HepG2 (cell line): Measurements from ENCODE around the gene ZNF683. TPM values are rescaled to one million over a fixed set of nuclear protein-coding genes. Genes with fewer than 3 reads are reported as not detected.

ENCODE experiments used
- CBFB ChIP-seq: sonication (generic); formaldehyde crosslinking; IDR thresholded peaks from 2 replicates; pipeline ENCODE4 v1.4.0; 2020; ENCODE audit warnings: missing genetic modification reagents
- CEBPG ChIP-seq: IDR thresholded peaks from 2 replicates; pipeline ENCODE4 v1.6.1; 2016
- CHCHD3 ChIP-seq: sonication (generic); formaldehyde crosslinking; IDR thresholded peaks from 2 replicates; pipeline ENCODE4 v1.8.0; 2022; ENCODE audit warnings: mild to moderate bottlenecking, missing genetic modification reagents, moderate library complexity
- CREM ChIP-seq, 2 experiments: sonication (generic) in 1 of 2; formaldehyde crosslinking in 1 of 2; IDR thresholded peaks; 2 replicates each; pipeline versions ENCODE4 v1.4.0 to v1.6.1; 2016 to 2020; ENCODE audit warnings: antibody characterized with exemption in 1 of 2, mild to moderate bottlenecking in 1 of 2, missing genetic modification reagents in 1 of 2
- HNF4G ChIP-seq, 2 experiments: sonication (generic) in 1 of 2; formaldehyde crosslinking in 1 of 2; IDR thresholded peaks; 2 replicates each; pipeline versions ENCODE4 v1.4.0 to v1.6.1; 2011 to 2020; ENCODE audit warnings: borderline replicate concordance in 2 of 2, low read depth in 2 of 2, mild to moderate bottlenecking in 2 of 2, low read length in 1 of 2, missing genetic modification reagents in 1 of 2, moderate library complexity in 1 of 2
- MAZ ChIP-seq, 2 experiments: sonication (generic) in 1 of 2; formaldehyde crosslinking in 1 of 2; IDR thresholded peaks; 2 replicates each; pipeline versions ENCODE4 v1.5.0 to v1.6.1; 2012 to 2020; ENCODE audit warnings: low read depth in 2 of 2, mild to moderate bottlenecking in 2 of 2, borderline replicate concordance in 1 of 2, improper control_type of control experiment in 1 of 2, low read length in 1 of 2, missing genetic modification reagents in 1 of 2, moderate library complexity in 1 of 2
- MEF2D ChIP-seq: sonication (generic); formaldehyde crosslinking; IDR thresholded peaks from 2 replicates; pipeline ENCODE4 v1.5.1; 2020; ENCODE audit warnings: mild to moderate bottlenecking, missing genetic modification reagents
- SALL1 ChIP-seq: sonication (generic); formaldehyde crosslinking; IDR thresholded peaks from 2 replicates; pipeline ENCODE4 v1.8.0; 2022; ENCODE audit warnings: mild to moderate bottlenecking, missing genetic modification reagents
- SIX4 ChIP-seq: sonication (generic); formaldehyde crosslinking; IDR thresholded peaks from 2 replicates; pipeline ENCODE4 v1.4.0; 2020; ENCODE audit warnings: missing genetic modification reagents
- TBX2 ChIP-seq: sonication (generic); formaldehyde crosslinking; IDR thresholded peaks from 2 replicates; pipeline ENCODE4 v1.5.0; 2020; ENCODE audit warnings: missing genetic modification reagents, mild to moderate bottlenecking, borderline replicate concordance
- ZMAT3 ChIP-seq: sonication (generic); formaldehyde crosslinking; conservative IDR thresholded peaks from 2 replicates; pipeline ENCODE4 v1.7.0; 2021; ENCODE audit warnings: missing genetic modification reagents
- ZNF34 ChIP-seq: sonication (generic); formaldehyde crosslinking; IDR thresholded peaks from 2 replicates; pipeline ENCODE4 v1.4.0; 2020; ENCODE audit warnings: mild to moderate bottlenecking, missing genetic modification reagents, borderline replicate concordance
- ZNF558 ChIP-seq: sonication (generic); formaldehyde crosslinking; IDR thresholded peaks from 2 replicates; pipeline ENCODE4 v1.9.0; 2022; ENCODE audit warnings: mild to moderate bottlenecking, missing genetic modification reagents, borderline replicate concordance
- polyA plus RNA-seq, 8 experiments: library from polyadenylated mRNA; depleted of rRNA in 3 of 8; stranded (reverse) in 7 of 8; unstranded in 1 of 8; fragments of >200 nt; fragmentation: Illumina TruSeq in 4 of 8; extraction: Trizol in 4 of 8; gene quantifications; 2 replicates each; pipeline versions ENCODE4 v1.2.1 to v1.2.3, GENCODE V29; 2011 to 2016; ENCODE audit warnings: low read depth in 4 of 8, missing spikeins in 1 of 8, mixed read lengths in 1 of 8; ENCODE audit not compliant: insufficient read depth in 1 of 8
- total RNA-seq, 5 experiments: library from RNA; depleted of rRNA; stranded (reverse); fragments of >200 nt; fragmentation: Illumina TruSeq; extraction: Trizol; gene quantifications; 2 replicates each; pipeline ENCODE4 v1.2.3, GENCODE V29; 2016; ENCODE audit warnings: low read depth in 1 of 5
- TF ChIP-seq, protein P1 (sequence below): sonication (generic); formaldehyde crosslinking; IDR thresholded peaks from 2 replicates; pipeline ENCODE4 v1.5.0; 2020; ENCODE audit warnings: mild to moderate bottlenecking, missing genetic modification reagents, borderline replicate concordance
- TF ChIP-seq, protein P2 (sequence below): sonication (generic); formaldehyde crosslinking; IDR thresholded peaks from 2 replicates; pipeline ENCODE4 v1.4.0; 2020; ENCODE audit warnings: missing genetic modification reagents
- TF ChIP-seq, protein P3 (sequence below): sonication (generic); formaldehyde crosslinking; IDR thresholded peaks from 2 replicates; pipeline ENCODE4 v1.8.0; 2022; ENCODE audit warnings: mild to moderate bottlenecking, missing genetic modification reagents, borderline replicate concordance

The ZNF683 gene
- total and polyA plus RNA-seq, 2 of the 13 experiments (the other 11 are each of a cell fraction or from before 2014, with no cell fraction given): not detected

DNA sequence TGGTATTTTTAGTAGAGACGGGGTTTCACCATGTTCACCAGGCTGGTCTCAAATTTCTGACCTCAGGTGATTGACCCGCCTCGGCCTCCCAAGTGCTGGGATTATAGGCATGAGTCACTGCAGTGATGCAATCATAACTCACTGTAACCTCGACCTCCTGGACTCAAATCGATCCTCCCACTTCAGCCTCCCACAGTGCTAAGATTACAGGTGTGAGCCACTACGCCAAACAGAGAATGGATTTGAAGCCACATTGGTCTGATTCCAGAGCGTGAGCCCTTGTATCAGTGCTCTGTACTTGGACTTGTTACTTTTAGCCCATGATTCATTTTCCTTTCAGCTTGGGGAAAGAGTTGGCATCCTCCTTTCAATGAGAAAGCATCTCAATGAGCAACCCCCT, 14.9 kb upstream of the ZNF683 start (continued):
- TF ChIP-seq, protein P1, sequence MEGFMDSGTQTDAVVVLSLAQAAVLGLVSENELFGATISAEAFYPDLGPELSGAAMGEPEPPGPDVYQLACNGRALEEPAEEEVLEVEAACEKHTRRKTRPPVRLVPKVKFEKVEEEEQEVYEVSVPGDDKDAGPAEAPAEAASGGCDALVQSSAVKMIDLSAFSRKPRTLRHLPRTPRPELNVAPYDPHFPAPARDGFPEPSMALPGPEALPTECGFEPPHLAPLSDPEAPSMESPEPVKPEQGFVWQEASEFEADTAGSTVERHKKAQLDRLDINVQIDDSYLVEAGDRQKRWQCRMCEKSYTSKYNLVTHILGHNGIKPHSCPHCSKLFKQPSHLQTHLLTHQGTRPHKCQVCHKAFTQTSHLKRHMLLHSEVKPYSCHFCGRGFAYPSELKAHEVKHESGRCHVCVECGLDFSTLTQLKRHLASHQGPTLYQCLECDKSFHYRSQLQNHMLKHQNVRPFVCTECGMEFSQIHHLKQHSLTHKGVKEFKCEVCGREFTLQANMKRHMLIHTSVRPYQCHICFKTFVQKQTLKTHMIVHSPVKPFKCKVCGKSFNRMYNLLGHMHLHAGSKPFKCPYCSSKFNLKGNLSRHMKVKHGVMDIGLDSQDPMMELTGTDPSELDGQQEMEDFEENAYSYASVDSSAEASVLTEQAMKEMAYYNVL (CRISPR knock-in tag): peak; percentile 63; the same call in 1 of the 2 replicates
- TF ChIP-seq, protein P2, sequence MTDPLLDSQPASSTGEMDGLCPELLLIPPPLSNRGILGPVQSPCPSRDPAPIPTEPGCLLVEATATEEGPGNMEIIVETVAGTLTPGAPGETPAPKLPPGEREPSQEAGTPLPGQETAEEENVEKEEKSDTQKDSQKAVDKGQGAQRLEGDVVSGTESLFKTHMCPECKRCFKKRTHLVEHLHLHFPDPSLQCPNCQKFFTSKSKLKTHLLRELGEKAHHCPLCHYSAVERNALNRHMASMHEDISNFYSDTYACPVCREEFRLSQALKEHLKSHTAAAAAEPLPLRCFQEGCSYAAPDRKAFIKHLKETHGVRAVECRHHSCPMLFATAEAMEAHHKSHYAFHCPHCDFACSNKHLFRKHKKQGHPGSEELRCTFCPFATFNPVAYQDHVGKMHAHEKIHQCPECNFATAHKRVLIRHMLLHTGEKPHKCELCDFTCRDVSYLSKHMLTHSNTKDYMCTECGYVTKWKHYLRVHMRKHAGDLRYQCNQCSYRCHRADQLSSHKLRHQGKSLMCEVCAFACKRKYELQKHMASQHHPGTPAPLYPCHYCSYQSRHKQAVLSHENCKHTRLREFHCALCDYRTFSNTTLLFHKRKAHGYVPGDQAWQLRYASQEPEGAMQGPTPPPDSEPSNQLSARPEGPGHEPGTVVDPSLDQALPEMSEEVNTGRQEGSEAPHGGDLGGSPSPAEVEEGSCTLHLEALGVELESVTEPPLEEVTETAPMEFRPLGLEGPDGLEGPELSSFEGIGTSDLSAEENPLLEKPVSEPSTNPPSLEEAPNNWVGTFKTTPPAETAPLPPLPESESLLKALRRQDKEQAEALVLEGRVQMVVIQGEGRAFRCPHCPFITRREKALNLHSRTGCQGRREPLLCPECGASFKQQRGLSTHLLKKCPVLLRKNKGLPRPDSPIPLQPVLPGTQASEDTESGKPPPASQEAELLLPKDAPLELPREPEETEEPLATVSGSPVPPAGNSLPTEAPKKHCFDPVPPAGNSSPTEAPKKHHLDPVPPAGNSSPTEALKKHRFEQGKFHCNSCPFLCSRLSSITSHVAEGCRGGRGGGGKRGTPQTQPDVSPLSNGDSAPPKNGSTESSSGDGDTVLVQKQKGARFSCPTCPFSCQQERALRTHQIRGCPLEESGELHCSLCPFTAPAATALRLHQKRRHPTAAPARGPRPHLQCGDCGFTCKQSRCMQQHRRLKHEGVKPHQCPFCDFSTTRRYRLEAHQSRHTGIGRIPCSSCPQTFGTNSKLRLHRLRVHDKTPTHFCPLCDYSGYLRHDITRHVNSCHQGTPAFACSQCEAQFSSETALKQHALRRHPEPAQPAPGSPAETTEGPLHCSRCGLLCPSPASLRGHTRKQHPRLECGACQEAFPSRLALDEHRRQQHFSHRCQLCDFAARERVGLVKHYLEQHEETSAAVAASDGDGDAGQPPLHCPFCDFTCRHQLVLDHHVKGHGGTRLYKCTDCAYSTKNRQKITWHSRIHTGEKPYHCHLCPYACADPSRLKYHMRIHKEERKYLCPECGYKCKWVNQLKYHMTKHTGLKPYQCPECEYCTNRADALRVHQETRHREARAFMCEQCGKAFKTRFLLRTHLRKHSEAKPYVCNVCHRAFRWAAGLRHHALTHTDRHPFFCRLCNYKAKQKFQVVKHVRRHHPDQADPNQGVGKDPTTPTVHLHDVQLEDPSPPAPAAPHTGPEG (CRISPR knock-in tag): no peak
- TF ChIP-seq TBX2 (CRISPR knock-in tag): peak; percentile 91
- TF ChIP-seq MEF2D (CRISPR knock-in tag): peak; percentile 62
- peak; percentile 94 for TF ChIP-seq SIX4 (CRISPR knock-in tag)
- no peak for TF ChIP-seq ZNF34 (CRISPR knock-in tag)
- TF ChIP-seq, protein P3, sequence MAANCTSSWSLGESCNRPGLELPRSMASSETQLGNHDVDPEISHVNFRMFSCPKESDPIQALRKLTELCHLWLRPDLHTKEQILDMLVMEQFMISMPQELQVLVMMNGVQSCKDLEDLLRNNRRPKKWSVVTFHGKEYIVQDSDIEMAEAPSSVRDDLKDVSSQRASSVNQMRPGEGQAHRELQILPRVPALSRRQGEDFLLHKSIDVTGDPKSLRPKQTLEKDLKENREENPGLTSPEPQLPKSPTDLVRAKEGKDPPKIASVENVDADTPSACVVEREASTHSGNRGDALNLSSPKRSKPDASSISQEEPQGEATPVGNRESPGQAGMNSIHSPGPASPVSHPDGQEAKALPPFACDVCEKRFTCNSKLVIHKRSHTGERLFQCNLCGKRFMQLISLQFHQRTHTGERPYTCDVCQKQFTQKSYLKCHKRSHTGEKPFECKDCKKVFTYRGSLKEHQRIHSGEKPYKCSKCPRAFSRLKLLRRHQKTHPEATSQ (CRISPR knock-in tag): no peak
- 0 out of 2 replicates have a peak, but pooled peaks have one; percentile 40 for TF ChIP-seq CBFB (CRISPR knock-in tag)
- 0 out of 2 replicates have a peak, but pooled peaks have one; percentile 32 for TF ChIP-seq ZMAT3 (CRISPR knock-in tag)
- TF ChIP-seq CEBPG (CRISPR knock-in tag): peak; percentile 98
- TF ChIP-seq ZNF558 (CRISPR knock-in tag): no peak
- peak; percentile 98 for TF ChIP-seq SALL1 (CRISPR knock-in tag)
- TF ChIP-seq CREM (IDR thresholded peaks at IDR 0.05): peak; percentile 39; the same call in 1 of the 2 replicates
- TF ChIP-seq CREM (CRISPR knock-in tag; IDR thresholded peaks at IDR 0.05): no peak
- no peak for TF ChIP-seq MAZ (IDR thresholded peaks at IDR 0.05; ENCODE audit: borderline replicate concordance, low read depth, low read length)
- peak; percentile 70 for TF ChIP-seq MAZ (CRISPR knock-in tag; IDR thresholded peaks at IDR 0.05; ENCODE audit: low read depth)
- TF ChIP-seq CHCHD3 (CRISPR knock-in tag): no peak
- TF ChIP-seq HNF4G (IDR thresholded peaks at IDR 0.05; ENCODE audit: borderline replicate concordance, low read depth, low read length): peak; percentile 82; the same call in 1 of the 2 replicates
- peak; percentile 49; the same call in 1 of the 2 replicates for TF ChIP-seq HNF4G (CRISPR knock-in tag; IDR thresholded peaks at IDR 0.05; ENCODE audit: borderline replicate concordance, low read depth)
